GM13977 (cell line): ENCODE results near the gene MACROH2A1.
A peak's percentile ranks its signal among the peaks of the same experiment; 100 is the strongest.

Experiments
- DNase-seq: peaks from one replicate; pipeline ENCODE4 v3.0.0; 2012; ENCODE audit warnings: low spot score
- CTCF ChIP-seq: IDR thresholded peaks from 2 replicates; pipeline ENCODE4 v1.5.1; 2012; ENCODE audit warnings: mild to moderate bottlenecking, control low read depth; ENCODE audit not compliant: insufficient read depth; ENCODE audit errors: extremely low read depth, missing control alignments
- in situ Hi-C: fragments of 300-500 bp; cut with MboI; formaldehyde crosslinking; loops from one replicate; pipeline ENCODE4 v1.12.0; 2022; ENCODE audit warnings: low sequenced_read_pairs, low pct_unique_long_range_greater_than_20kb, mixed read lengths, inconsistent platforms; ENCODE audit not compliant: unreplicated experiment

Gene MACROH2A1

GRCh38 chr5:135398855-135399793 lies at the start of gene MACROH2A1:
Gene MACROH2A1 (minus strand): TSS chr5:135399231. CDS start chr5:135389093, 10,138 bp downstream.
- in situ Hi-C loops: no loop called here
- DNase-seq: peak; percentile 93
- TF ChIP-seq CTCF: no peak

GRCh38 chr5:135448071-135448739 lies 49.2 kb upstream of the MACROH2A1 start:
- in situ Hi-C loops: no loop called here
- no peak for DNase-seq
- no peak for TF ChIP-seq CTCF

GRCh38 chr5:135447298-135447929 lies 48.4 kb upstream of the MACROH2A1 start, which contains the start of gene DCANP1:
Gene DCANP1 (minus strand): TSS chr5:135447348. CDS start chr5:135447108, 240 bp downstream.
- in situ Hi-C loops: no loop called here
- TF ChIP-seq CTCF: no peak
- DNase-seq: no peak

GRCh38 chr5:135446615-135447014 lies 47.6 kb upstream of the MACROH2A1 start:
- TF ChIP-seq CTCF: no peak
- in situ Hi-C loops: no loop called here
- no peak for DNase-seq

GRCh38 chr5:135446206-135446605 lies 47.2 kb upstream of the MACROH2A1 start:
- no peak for TF ChIP-seq CTCF
- in situ Hi-C loops: no loop called here
- DNase-seq: no peak

- TF ChIP-seq CTCF: no peak
- no peak for DNase-seq
- in situ Hi-C loops: no loop called here
These were observed 46.4 kb upstream of the MACROH2A1 start for GRCh38 chr5:135445306-135445985.
